ENCODE data around the gene CASP1. TPM values are rescaled to one million over a fixed set of nuclear protein-coding genes. Genes with fewer than 3 reads are reported as not detected.

The CASP1 gene
- total and polyA plus RNA-seq, 2 donors (not counting 3 experiments of a cell fraction or from before 2014, with no cell fraction given), result 1.8 to 12.4 TPM

- DNase-seq (ENCODE audit: low read depth, low spot score), result no peak
- Histone ChIP-seq H3K4me1 (ENCODE audit: control insufficient read depth, extremely low read depth, insufficient read depth, low read length) (no peaks in the 10 kb centered on the region), H3K79me2 (ENCODE audit: control insufficient read depth, insufficient read depth, low read length) (no peaks in the 10 kb centered on the region), H3K27ac (ENCODE audit: insufficient read depth, low read depth, low read length) (no peak overlapping the region), H3K9ac (replicated peaks; ENCODE audit: extremely low read depth, insufficient read depth, low read length) (no peak overlapping the region), H3K36me3 (ENCODE audit: control insufficient read depth in 2 of 2, extremely low read depth in 1 of 2, insufficient read depth in 2 of 2, low read length in 2 of 2) (no peaks in the 10 kb centered on the region), H3K27me3 (ENCODE audit: control insufficient read depth in 2 of 2, insufficient read depth in 2 of 2, low read length in 2 of 2) (no peaks in the 10 kb centered on the region), H3K9me3 (replicated peaks; ENCODE audit: control insufficient read depth, insufficient read depth, low read length) (no peaks in the 10 kb centered on the region), H3K4me2 (ENCODE audit: insufficient read depth, low read length) (no peak overlapping the region), H2AFZ (ENCODE audit: low read depth, low read length) (no peak overlapping the region), H3K4me3 (replicated peaks in 1 of 3; ENCODE audit: insufficient read depth in 1 of 3, low read depth in 1 of 3, low read length in 3 of 3) (no peak overlapping the region), H3K9me1 (replicated peaks; ENCODE audit: control insufficient read depth, extremely low read depth, insufficient read depth, low read length) (no peaks in the 10 kb centered on the region), H4K20me1 (replicated peaks; ENCODE audit: control insufficient read depth, extremely low read depth, insufficient read depth, low read length) (no peaks in the 10 kb centered on the region)
- intact Hi-C loops (cut with micrococcal nuclease) (no loop called here), dilution Hi-C loops (cut with MboI; ENCODE audit: extremely low pct_ligation_motif_present, low sequenced_read_pairs) (no loop called here)
- CTCF ChIA-PET, result interaction anchor here (1.1 to 1.3 kb wide), 2 partner anchors 16 to 51 kb away, joined by 3 read pairs; no protein-coding TSS in a partner anchor
- TF ChIP-seq MAX (IDR thresholded peaks at IDR 0.05; ENCODE audit: insufficient read depth, insufficient read length) (no peak), POLR2AphosphoS5 (IDR thresholded peaks at IDR 0.05; ENCODE audit: insufficient read depth, low read depth, low read length) (no peak), GATA2 (IDR thresholded peaks at IDR 0.05; ENCODE audit: insufficient read depth, insufficient read length, low read depth, low read length) (no peak), JUN (IDR thresholded peaks at IDR 0.05; ENCODE audit: borderline replicate concordance, insufficient read depth, insufficient read length, low read depth) (no peak), POLR2A (IDR thresholded peaks at IDR 0.05; ENCODE audit: low read depth, low read length) (no peak), CTCF (IDR thresholded peaks at IDR 0.05; ENCODE audit: extremely low read depth in 1 of 2, insufficient read depth in 1 of 2, low read depth in 1 of 2, low read length in 2 of 2) (no peak), FOS (IDR thresholded peaks at IDR 0.05; ENCODE audit: borderline replicate concordance, insufficient read depth, low read length) (no peak)
- no TSS peak for BruUV-seq (replicated peaks)
- no peak for FAIRE-seq
- POLR2A ChIA-PET, result no interaction called here
Observed at GRCh38 chr11:105027678-105028077, 7.3 kb downstream of the CASP1 start.

Measured in endothelial cell of umbilical vein (primary cell).